Measurements from ENCODE around the gene BCAP31.

GRCh38 chrX:153700967-153701366 is 23.2 kb downstream of the BCAP31 start:
- TF ChIP-seq CTCF (conservative IDR thresholded peaks at IDR 0.05) (no peak), EZH2 (IDR thresholded peaks at IDR 0.05; ENCODE audit: low read depth) (no peak)
